Skin epidermis (tissue), 12 donors: ENCODE measurements around the gene LMAN1L.
A peak's percentile ranks its signal among the peaks of the same experiment; 100 is the strongest.

Experiments
- H3K27ac ChIP-seq, 21 experiments: fragments of 200-600 bp; sonication (generic) in 11 of 21; one replicate each; pipeline ENCODE4 v1.5.0; 2020; ENCODE audit warnings: mild to moderate bottlenecking in 3 of 21, inconsistent platforms in 2 of 21, moderate library complexity in 2 of 21
- H3K4me3 ChIP-seq, 7 experiments: fragments of 200-600 bp; sonication (generic) in 2 of 7; one replicate each; pipeline ENCODE4 v1.5.0; 2020; ENCODE audit warnings: inconsistent platforms in 2 of 7, mild to moderate bottlenecking in 2 of 7, moderate library complexity in 1 of 7

The LMAN1L gene

GRCh38 chr15:74781431-74782258 is 31.0 kb upstream of the LMAN1L start, which contains the start of gene CSK:
CSK (plus strand) TSS chr15:74782080; CDS start chr15:74798298, 16,218 bp downstream.
- peak within 1 kb of the TSS; percentile 59 to 96 (median 81) for H3K4me3 ChIP-seq
- H3K27ac ChIP-seq: peak within 1 kb of the TSS; percentile 84 to 100 (median 91)

- Histone ChIP-seq H3K4me3 (peak overlapping the region; percentile 59 to 96 (median 81)), H3K27ac (peak overlapping the region; percentile 84 to 100 (median 91))
Observed at GRCh38 chr15:74782259-74783071, 30.2 kb upstream of the LMAN1L start.

- Histone ChIP-seq H3K4me3 (peak overlapping the region; percentile 59 to 96 (median 81)), H3K27ac (peak overlapping the region; percentile 84 to 100 (median 91))
Observed at GRCh38 chr15:74783072-74783807, 29.4 kb upstream of the LMAN1L start.

- peak overlapping the region in 20 of 21 experiments; percentile 84 to 100 (median 91) for H3K27ac ChIP-seq
- peak overlapping the region; percentile 59 to 96 (median 81) for H3K4me3 ChIP-seq
Observed at GRCh38 chr15:74783808-74784175, 28.8 kb upstream of the LMAN1L start.

- H3K27ac ChIP-seq: peak overlapping the region in 20 of 21 experiments; percentile 9 to 100 (median 91)
- peak overlapping the region; percentile 59 to 96 (median 81) for H3K4me3 ChIP-seq
Observed at GRCh38 chr15:74784426-74785193, 28.0 kb upstream of the LMAN1L start.

- peak overlapping the region in 20 of 21 experiments; percentile 47 to 100 (median 91) for H3K27ac ChIP-seq
- H3K4me3 ChIP-seq: peak overlapping the region in 3 of 7 experiments; percentile 11 to 89 (median 72)
Observed at GRCh38 chr15:74785194-74786032, 27.2 kb upstream of the LMAN1L start.

GRCh38 chr15:74786081-74786480 is 26.6 kb upstream of the LMAN1L start:
- H3K27ac ChIP-seq: peak overlapping the region; percentile 52 to 100 (median 91)
- H3K4me3 ChIP-seq: peak overlapping the region in 2 of 7 experiments; percentile 5 to 11

GRCh38 chr15:74786551-74787165 is 26.0 kb upstream of the LMAN1L start:
- peak overlapping the region in 3 of 7 experiments; percentile 5 to 21 (median 9) for H3K4me3 ChIP-seq

GRCh38 chr15:74787251-74788041 is 25.2 kb upstream of the LMAN1L start:
- peak overlapping the region in 20 of 21 experiments; percentile 75 to 100 (median 91) for H3K27ac ChIP-seq
- H3K4me3 ChIP-seq: peak overlapping the region in 5 of 7 experiments; percentile 5 to 21 (median 9)

More at GRCh38 chr15:74786551-74787165, 26.0 kb upstream of the LMAN1L start:
- peak overlapping the region; percentile 52 to 100 (median 91) for H3K27ac ChIP-seq

- peak overlapping the region in 20 of 21 experiments; percentile 51 to 100 (median 91) for H3K27ac ChIP-seq
- peak overlapping the region in 4 of 7 experiments; percentile 3 to 40 (median 20) for H3K4me3 ChIP-seq
Observed at GRCh38 chr15:74788042-74788682, 24.5 kb upstream of the LMAN1L start.

- Histone ChIP-seq H3K27ac (peak overlapping the region in 20 of 21 experiments; percentile 51 to 100 (median 91)), H3K4me3 (peak overlapping the region; percentile 3 to 40 (median 18))
Observed at GRCh38 chr15:74788683-74789151, 23.9 kb upstream of the LMAN1L start.

- peak overlapping the region; percentile 3 to 40 (median 18) for H3K4me3 ChIP-seq
- peak overlapping the region in 20 of 21 experiments; percentile 51 to 100 (median 91) for H3K27ac ChIP-seq
Observed at GRCh38 chr15:74789171-74789631, 23.4 kb upstream of the LMAN1L start.

GRCh38 chr15:74789741-74790079 is 22.9 kb upstream of the LMAN1L start:
- H3K27ac ChIP-seq: peak overlapping the region in 20 of 21 experiments; percentile 55 to 100 (median 91)
- peak overlapping the region in 5 of 7 experiments; percentile 3 to 40 (median 21) for H3K4me3 ChIP-seq

GRCh38 chr15:74790080-74790916 is 22.3 kb upstream of the LMAN1L start:
- peak overlapping the region in 2 of 7 experiments; percentile 23 to 40 for H3K4me3 ChIP-seq
- H3K27ac ChIP-seq: peak overlapping the region in 20 of 21 experiments; percentile 55 to 100 (median 91)

- Histone ChIP-seq H3K27ac (peak overlapping the region in 17 of 21 experiments; percentile 55 to 100 (median 92)), H3K4me3 (no peak overlapping the region)
Observed at GRCh38 chr15:74791007-74791406, 21.6 kb upstream of the LMAN1L start.
